Naive thymus-derived CD8-positive, alpha-beta T cell (primary cell): ENCODE results near the gene SH2D5. TPM values are rescaled to one million over a fixed set of nuclear protein-coding genes. Genes with fewer than 3 reads are reported as not detected.

ENCODE experiments used
- ATAC-seq, 2 donors: fragments of 150-1000 bp; cut with Tn5 transposase in 1 of 2; sonication (Bioruptor Pico), chemical (Tn5 transposase) in 1 of 2; 1 replicate in 1 of 2; 2 replicates in 1 of 2; pipeline ENCODE4 v1.10.0; 2021; ENCODE audit warnings: mild to moderate bottlenecking in 2 of 2, moderate library complexity in 2 of 2
- POLR2A ChIA-PET: fragments of 350-600 bp; sonication (Branson Sonifier 250); formaldehyde crosslinking; loops from one replicate; lab custom pipeline; 2021; ENCODE audit warnings: antibody characterized with exemption; lab: Charles Lee
- DNase-seq, 10 donors: peaks; one replicate each; pipeline versions ENCODE4 v3.0.0 to v3.0.0-alpha.2; 2020 to 2022
- H3K27ac Mint-ChIP-seq, 10 donors: one replicate each; pipeline ENCODE4 v1.8.0; 2020 to 2022; ENCODE audit warnings: mild to moderate bottlenecking in 10 of 10, mixed read lengths in 10 of 10, moderate library complexity in 4 of 10, inconsistent platforms in 1 of 10
- H3K27me3 Mint-ChIP-seq, 5 donors: one replicate each; pipeline ENCODE4 v1.8.0; 2021 to 2022; ENCODE audit warnings: mixed read lengths in 5 of 5
- H3K36me3 Mint-ChIP-seq, 3 donors: one replicate each; pipeline ENCODE4 v1.8.0; 2020 to 2022; ENCODE audit warnings: mixed read lengths in 3 of 3, mild to moderate bottlenecking in 2 of 3, inconsistent platforms in 1 of 3
- H3K4me1 Mint-ChIP-seq, 4 donors: one replicate each; pipeline ENCODE4 v1.8.0; 2021 to 2022; ENCODE audit warnings: mixed read lengths in 4 of 4
- H3K4me3 Mint-ChIP-seq, 10 donors: one replicate each; pipeline ENCODE4 v1.8.0; 2020 to 2022; ENCODE audit warnings: mild to moderate bottlenecking in 10 of 10, mixed read lengths in 10 of 10, moderate library complexity in 6 of 10, inconsistent platforms in 1 of 10
- H3K9me3 Mint-ChIP-seq, 9 donors: one replicate each; pipeline ENCODE4 v1.8.0; 2020 to 2022; ENCODE audit warnings: mixed read lengths in 9 of 9, mild to moderate bottlenecking in 3 of 9, inconsistent platforms in 1 of 9, moderate library complexity in 1 of 9
- polyA plus RNA-seq, 3 donors: library from polyadenylated mRNA; unstranded; fragments of 300-500 nt; fragmentation: Illumina TruSeq; gene quantifications; one replicate each; pipeline ENCODE4 v1.2.3, GENCODE V29; 2021
- total RNA-seq, 8 experiments: library from RNA in 2 of 8; stranded (reverse) in 2 of 8; gene quantifications; one replicate each; pipeline ENCODE4 v1.2.3 and lab custom pipeline; 2021 to 2026

The SH2D5 gene
- total and polyA plus RNA-seq, 5 experiments from 2014 or later, result not detected

DNA sequence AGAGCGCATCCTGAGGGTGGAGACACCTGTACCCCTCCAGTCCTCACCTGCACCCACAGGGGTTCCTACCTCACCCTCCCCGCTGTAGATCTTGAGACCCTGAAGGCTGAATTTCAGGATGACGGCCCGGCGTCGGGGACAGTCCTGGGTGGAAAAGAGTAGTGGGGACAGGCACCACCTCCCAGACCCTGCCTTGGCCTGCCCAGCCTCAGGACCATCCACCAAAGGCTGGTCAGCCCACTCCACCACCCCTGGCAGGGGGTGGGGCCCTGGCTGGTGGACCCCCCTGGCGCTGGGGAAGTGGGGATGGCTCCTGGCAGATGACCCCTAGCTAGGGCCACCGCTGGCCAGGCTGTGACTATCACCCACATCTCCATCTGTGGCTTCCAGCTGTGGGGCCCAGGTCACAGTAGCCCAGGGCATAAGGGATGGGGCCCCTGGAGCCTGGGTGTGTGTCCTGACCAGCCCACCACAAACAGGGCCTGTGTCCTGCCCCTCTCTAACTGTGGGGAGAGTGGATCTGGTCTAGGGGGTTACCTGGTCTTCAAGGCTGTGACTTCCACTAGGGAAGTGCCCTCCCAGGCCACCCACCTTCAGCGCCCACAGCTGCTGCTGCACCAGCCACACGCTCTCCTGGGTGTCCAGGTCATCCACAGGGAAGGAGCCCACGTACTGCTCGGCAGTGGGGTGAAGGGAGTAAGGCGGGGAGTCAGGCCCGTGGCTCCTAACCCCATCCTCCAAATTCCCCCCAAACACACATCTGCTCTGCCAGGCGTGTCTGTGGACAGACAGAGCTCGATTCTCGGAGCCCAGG lies 5.4 kb downstream of the SH2D5 start:
- Mint-ChIP-seq H3K9me3 (no peaks in the 10 kb centered on the region), H3K36me3 (no peaks in the 10 kb centered on the region), H3K27me3 (peaks cover 3 to 37% (median 14%) of the 10 kb centered on the region in 5 donors), H3K4me1 (peaks cover 6 to 17% (median 11%) of the 10 kb centered on the region in 4 donors), H3K27ac (no peak overlapping the region), H3K4me3 (no peak overlapping the region)
- POLR2A ChIA-PET, result no interaction called here
- DNase-seq, result peak in 1 of 10 donors; percentile 60
- no peak for ATAC-seq

DNA sequence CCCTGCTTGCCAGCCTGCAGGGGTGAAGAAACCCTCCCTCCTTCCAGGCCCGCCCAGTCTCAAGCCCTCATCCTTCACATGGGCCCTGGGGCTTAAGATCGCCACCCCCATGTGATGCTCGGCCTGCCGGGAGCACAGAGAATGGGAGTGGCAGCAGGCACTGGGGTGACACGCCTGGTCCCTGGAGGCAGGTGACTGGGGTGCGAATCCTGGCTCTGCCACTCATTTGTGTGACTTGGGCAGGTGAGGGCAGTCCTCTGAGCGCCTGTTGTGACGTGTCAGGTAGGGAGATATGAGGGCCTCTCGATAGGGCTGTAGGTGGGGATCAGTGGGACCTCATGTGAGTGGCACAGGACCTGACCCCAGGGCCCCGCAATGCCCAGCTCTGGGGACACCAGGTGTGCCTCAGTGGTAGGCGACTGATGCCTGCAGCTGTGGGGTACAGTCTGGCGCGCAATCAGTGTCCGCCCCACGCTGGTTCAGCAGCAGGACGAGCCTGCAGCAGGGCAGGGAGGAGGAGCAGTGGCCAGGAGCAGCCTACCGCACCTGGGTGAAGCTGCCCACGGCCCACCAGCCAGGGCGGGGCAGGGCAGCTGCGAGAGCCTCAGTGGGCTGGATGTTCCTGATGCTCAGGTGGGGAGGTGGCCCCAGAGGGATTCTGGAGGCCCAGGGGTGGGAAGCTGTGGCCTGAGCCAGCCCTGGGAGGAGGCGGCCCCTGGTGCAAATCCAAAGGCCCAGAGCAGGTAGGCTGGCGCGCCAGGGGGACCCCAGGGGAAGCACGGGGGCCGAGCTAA lies 6.2 kb downstream of the SH2D5 start:
- no peaks in the 10 kb centered on the region for H3K9me3 Mint-ChIP-seq
- POLR2A ChIA-PET, result no interaction called here
- no peak overlapping the region for H3K4me3 Mint-ChIP-seq
- DNase-seq (no peak), ATAC-seq (no peak)
- no peaks in the 10 kb centered on the region for H3K36me3 Mint-ChIP-seq
- no peak overlapping the region for H3K27ac Mint-ChIP-seq
- H3K4me1 Mint-ChIP-seq, result peaks cover 4 to 14% (median 10%) of the 10 kb centered on the region in 4 donors
- H3K27me3 Mint-ChIP-seq, result peaks cover 3 to 40% (median 12%) of the 10 kb centered on the region in 5 donors

DNA sequence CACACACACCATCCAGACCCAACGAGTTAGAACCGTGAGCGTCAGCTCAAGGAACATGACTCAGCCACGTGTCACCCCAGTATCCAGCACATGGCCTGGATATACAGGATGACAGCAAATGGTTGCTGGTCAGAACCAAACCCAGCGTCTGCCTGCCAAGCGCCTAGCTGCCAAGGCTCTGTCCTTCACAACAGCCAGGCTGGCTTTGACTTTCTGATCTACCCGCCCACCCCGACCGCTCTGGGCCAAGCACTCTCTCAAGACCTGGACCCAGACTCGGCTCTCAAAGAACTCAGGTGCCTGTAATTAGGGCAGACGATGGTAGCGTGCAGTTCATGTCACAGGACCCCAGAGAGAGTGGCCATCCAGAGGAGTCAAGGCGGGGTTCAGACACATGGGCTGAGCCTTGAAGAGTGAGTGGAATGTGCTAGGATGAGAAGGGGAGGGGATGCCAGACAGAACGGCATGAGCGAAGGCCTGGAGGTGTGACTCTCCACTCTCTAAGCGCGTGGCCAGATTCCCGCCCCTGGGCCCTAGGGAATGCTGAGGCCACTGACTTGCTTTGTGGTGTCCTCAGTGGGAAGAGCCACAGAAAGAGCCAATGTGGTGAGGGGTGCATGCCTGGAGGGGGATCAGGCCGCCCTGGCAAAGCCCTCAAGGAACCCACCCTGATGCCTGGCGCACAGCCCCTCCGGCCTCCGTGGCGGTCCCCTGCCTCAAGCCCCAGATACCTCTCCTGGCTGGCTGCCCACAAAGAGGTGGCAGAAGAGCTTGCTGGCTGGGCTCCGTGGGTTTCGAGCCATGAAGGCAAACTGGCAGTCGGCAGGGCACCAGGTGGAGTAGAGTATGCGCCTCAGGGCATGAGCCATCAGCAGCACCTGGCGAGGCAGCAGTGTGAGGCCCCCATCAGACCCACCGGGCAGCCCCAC lies 7.0 kb downstream of the SH2D5 start:
- Mint-ChIP-seq H3K4me1 (peaks cover 4 to 11% (median 7%) of the 10 kb centered on the region in 4 donors), H3K27ac (no peak overlapping the region), H3K27me3 (peaks cover 3 to 37% (median 11%) of the 10 kb centered on the region in 5 donors), H3K36me3 (no peaks in the 10 kb centered on the region), H3K4me3 (peak overlapping the region in 1 of 10 donors; percentile 24), H3K9me3 (no peaks in the 10 kb centered on the region)
- POLR2A ChIA-PET, result no interaction called here
- ATAC-seq (no peak), DNase-seq (no peak)

- Mint-ChIP-seq H3K9me3 (no peaks in the 10 kb centered on the region), H3K36me3 (no peaks in the 10 kb centered on the region), H3K4me3 (no peak overlapping the region), H3K27me3 (peaks cover 2 to 29% (median 8%) of the 10 kb centered on the region in 5 donors), H3K27ac (no peak overlapping the region), H3K4me1 (peaks cover 0 to 4% (median under 1%) of the 10 kb centered on the region in 4 donors)
- DNase-seq (no peak), ATAC-seq (no peak)
- POLR2A ChIA-PET, result interaction anchor here (0.5 kb wide), 1 partner anchor 51 kb away, joined by 3 read pairs; no protein-coding TSS in a partner anchor
These were observed 7.9 kb downstream of the SH2D5 start for GRCh38 chr1:20724364-20725188.

DNA sequence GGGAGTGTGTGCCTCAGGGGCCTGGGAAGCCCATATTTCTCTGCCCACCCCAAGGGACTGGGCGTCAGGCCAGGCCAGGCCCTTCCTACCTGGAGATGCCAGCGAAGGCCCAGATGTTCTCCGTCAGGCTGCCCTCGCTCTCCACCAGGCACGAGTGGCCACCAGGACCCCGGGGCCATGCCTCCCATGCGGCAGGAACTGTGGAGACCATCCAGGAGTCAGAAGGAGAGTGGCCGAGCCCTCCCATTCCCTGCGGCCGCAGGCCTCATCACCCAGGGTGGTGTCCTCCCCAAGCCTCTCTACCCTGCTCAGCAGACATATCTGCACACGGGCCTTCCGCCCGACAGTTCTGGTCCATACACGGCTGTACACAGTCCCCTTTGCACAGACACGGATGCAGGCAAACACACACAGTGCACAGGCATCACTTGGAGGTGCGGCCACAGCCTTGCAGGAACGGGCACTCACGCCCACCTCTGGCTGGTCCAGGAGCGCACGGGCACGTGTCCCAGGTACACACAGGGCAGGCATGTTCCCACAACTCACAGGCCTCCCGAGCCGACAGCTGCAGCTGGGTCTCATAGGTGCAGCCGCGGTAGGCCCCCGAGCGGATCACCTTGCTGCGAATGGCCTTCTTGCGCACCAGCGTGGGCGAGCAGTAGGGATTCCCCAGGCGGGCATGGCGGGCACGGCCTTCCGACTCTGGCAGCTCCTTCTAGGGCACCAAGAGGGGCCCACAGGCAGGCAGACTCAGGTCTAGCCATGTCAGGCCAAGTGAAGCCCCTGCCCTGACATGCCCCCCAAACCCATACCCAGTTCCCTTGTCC lies 8.8 kb downstream of the SH2D5 start:
- POLR2A ChIA-PET, result no interaction called here
- ATAC-seq (no peak), DNase-seq (no peak)
- H3K27me3 Mint-ChIP-seq, result peaks cover 3 to 25% (median 8%) of the 10 kb centered on the region in 5 donors
- H3K36me3 Mint-ChIP-seq, result no peaks in the 10 kb centered on the region
- H3K27ac Mint-ChIP-seq, result no peak overlapping the region
- peaks cover under 1 to 6% (median 2%) of the 10 kb centered on the region in 4 donors for H3K4me1 Mint-ChIP-seq
- H3K4me3 Mint-ChIP-seq, result no peak overlapping the region
- no peaks in the 10 kb centered on the region for H3K9me3 Mint-ChIP-seq

DNA sequence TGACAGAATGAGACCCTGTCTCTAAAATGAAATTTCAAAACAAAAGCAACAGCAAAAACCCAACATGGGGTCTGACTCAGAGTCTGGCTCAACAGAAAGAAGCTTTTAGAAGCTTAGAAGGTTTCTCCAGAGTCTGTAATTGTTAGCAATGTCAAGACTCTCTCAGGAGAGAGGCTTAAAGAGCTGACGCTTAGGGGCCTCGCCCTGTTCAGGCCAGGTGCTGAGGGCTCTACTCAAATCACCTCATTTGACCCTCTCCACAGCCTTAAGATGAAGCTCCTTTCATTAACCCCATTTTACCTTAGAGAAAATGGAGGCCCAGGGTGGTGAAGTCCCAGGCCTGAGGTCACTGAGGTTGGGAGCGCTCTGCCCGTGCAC lies 9.4 kb downstream of the SH2D5 start:
- Mint-ChIP-seq H3K9me3 (no peaks in the 10 kb centered on the region), H3K27me3 (peaks cover 4 to 24% (median 10%) of the 10 kb centered on the region in 5 donors), H3K36me3 (no peaks in the 10 kb centered on the region), H3K4me1 (peaks cover 2 to 9% (median 3%) of the 10 kb centered on the region in 4 donors), H3K27ac (no peak overlapping the region), H3K4me3 (no peak overlapping the region)
- DNase-seq, result no peak
- POLR2A ChIA-PET, result no interaction called here
- no peak for ATAC-seq

- ATAC-seq (no peak), DNase-seq (peak in 1 of 10 donors; percentile 60)
- POLR2A ChIA-PET, result no interaction called here
- Mint-ChIP-seq H3K36me3 (peaks cover 0 to under 1% (median 0%) of the 10 kb centered on the region in 3 donors), H3K27ac (peak overlapping the region in 1 of 10 donors; percentile 54), H3K9me3 (no peaks in the 10 kb centered on the region), H3K4me3 (no peak overlapping the region), H3K4me1 (peaks cover 4 to 10% (median 8%) of the 10 kb centered on the region in 4 donors), H3K27me3 (peaks cover 8 to 25% (median 15%) of the 10 kb centered on the region in 5 donors)
These were observed 11.1 kb downstream of the SH2D5 start for GRCh38 chr1:20721117-20722061.

DNA sequence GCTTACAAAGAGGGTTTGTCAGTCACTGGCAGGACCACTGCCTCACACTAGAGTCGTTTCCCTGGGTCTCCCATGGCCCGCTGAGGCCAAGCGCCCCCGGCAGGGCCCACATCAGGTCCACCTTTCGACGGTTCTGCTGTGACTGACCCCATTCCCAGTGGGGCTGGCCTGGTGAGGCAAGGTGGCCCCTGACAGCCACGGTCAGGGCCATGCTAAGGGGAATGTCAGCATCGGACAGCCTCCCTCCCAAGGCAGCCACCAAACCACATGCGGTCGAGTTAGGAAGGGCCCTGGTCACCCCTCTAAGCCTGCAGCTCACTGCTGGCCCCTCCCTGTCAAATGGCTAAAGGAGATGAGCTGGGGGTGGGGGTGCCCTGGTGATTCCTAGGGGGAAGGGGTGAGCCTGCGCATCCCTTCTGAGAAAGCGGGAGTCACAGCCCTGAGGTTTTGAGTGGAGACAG lies 11.8 kb downstream of the SH2D5 start:
- Mint-ChIP-seq H3K4me1 (peaks cover 4 to 11% (median 10%) of the 10 kb centered on the region in 4 donors), H3K9me3 (peaks cover 0 to 2% (median 0%) of the 10 kb centered on the region in 9 donors), H3K36me3 (peaks cover 0 to 2% (median 0%) of the 10 kb centered on the region in 3 donors), H3K27ac (no peak overlapping the region), H3K27me3 (peaks cover 12 to 33% (median 22%) of the 10 kb centered on the region in 5 donors), H3K4me3 (no peak overlapping the region)
- POLR2A ChIA-PET, result no interaction called here
- no peak for ATAC-seq
- no peak for DNase-seq

- DNase-seq (no peak), ATAC-seq (no peak)
- POLR2A ChIA-PET, result no interaction called here
- Mint-ChIP-seq H3K9me3 (peaks cover 0 to 2% (median 0%) of the 10 kb centered on the region in 9 donors), H3K4me1 (peaks cover 4 to 11% (median 10%) of the 10 kb centered on the region in 4 donors), H3K27me3 (peaks cover 12 to 39% (median 23%) of the 10 kb centered on the region in 5 donors), H3K27ac (peak overlapping the region in 1 of 10 donors; percentile 49), H3K4me3 (peak overlapping the region in 1 of 10 donors; percentile 38), H3K36me3 (peaks cover 0 to 2% (median 0%) of the 10 kb centered on the region in 3 donors)
These were observed 12.5 kb downstream of the SH2D5 start for GRCh38 chr1:20719871-20720620.
